HTERT RPE-1 (cell line): ENCODE measurements around the gene PDE5A.
"Not testable (repeated sequence)": the region's sequence is repeated elsewhere in the genome, so short reads cannot be mapped to it uniquely, and the experiment has no call there.

Experiments
- in situ Hi-C: fragments of 300-500 bp; cut with MboI; formaldehyde crosslinking; loops from 4 replicates; pipeline ENCODE4 v1.14.3; 2020; ENCODE audit warnings: low sequenced_read_pairs

The PDE5A gene

GRCh38 chr4:119628281-119629141 lies at the start of gene PDE5A:
TSS of gene PDE5A (minus strand) at chr4:119628804. CDS start at chr4:119628671, 133 bp downstream.
- in situ Hi-C loops = no loop called here

- in situ Hi-C loops = no loop called here
Observed at GRCh38 chr4:119676101-119676500, 47.5 kb upstream of the PDE5A start.

GRCh38 chr4:119675391-119675790 lies 46.8 kb upstream of the PDE5A start:
- in situ Hi-C loops = no loop called here

- in situ Hi-C loops = no loop called here
Observed at GRCh38 chr4:119672938-119673337, 44.3 kb upstream of the PDE5A start.

- in situ Hi-C loops = no loop called here
Observed at GRCh38 chr4:119672086-119672485, 43.5 kb upstream of the PDE5A start.

GRCh38 chr4:119671205-119671604 lies 42.6 kb upstream of the PDE5A start:
- in situ Hi-C loops = no loop called here

- in situ Hi-C loops = no loop called here
Observed at GRCh38 chr4:119667802-119668201, 39.2 kb upstream of the PDE5A start.

GRCh38 chr4:119666653-119667091 lies 38.1 kb upstream of the PDE5A start:
- in situ Hi-C loops = no loop called here

GRCh38 chr4:119665752-119666151 lies 37.1 kb upstream of the PDE5A start:
- in situ Hi-C loops = no loop called here

GRCh38 chr4:119664168-119664907 lies 35.7 kb upstream of the PDE5A start:
- in situ Hi-C loops = no loop called here

GRCh38 chr4:119663160-119663788 lies 34.7 kb upstream of the PDE5A start:
- in situ Hi-C loops = no loop called here

GRCh38 chr4:119662612-119663011 lies 34.0 kb upstream of the PDE5A start:
- in situ Hi-C loops = not testable (repeated sequence)

- in situ Hi-C loops = no loop called here
Observed at GRCh38 chr4:119661231-119661630, 32.6 kb upstream of the PDE5A start.

- in situ Hi-C loops = no loop called here
Observed at GRCh38 chr4:119659576-119659975, 31.0 kb upstream of the PDE5A start.

- in situ Hi-C loops = no loop called here
Observed at GRCh38 chr4:119657111-119657611, 28.6 kb upstream of the PDE5A start.

- in situ Hi-C loops = no loop called here
Observed at GRCh38 chr4:119656342-119656741, 27.7 kb upstream of the PDE5A start.

GRCh38 chr4:119655111-119655837 lies 26.7 kb upstream of the PDE5A start:
- in situ Hi-C loops = no loop called here

- in situ Hi-C loops = no loop called here
Observed at GRCh38 chr4:119653990-119654389, 25.4 kb upstream of the PDE5A start.

GRCh38 chr4:119652998-119653397 lies 24.4 kb upstream of the PDE5A start:
- in situ Hi-C loops = no loop called here

- in situ Hi-C loops = no loop called here
Observed at GRCh38 chr4:119648398-119648797, 19.8 kb upstream of the PDE5A start.

- in situ Hi-C loops = no loop called here
Observed at GRCh38 chr4:119647558-119647957, 19.0 kb upstream of the PDE5A start.
